Osteocyte (in vitro differentiated cells): Measurements from ENCODE around the gene PLCB1. TPM values are rescaled to one million over a fixed set of nuclear protein-coding genes. Genes with fewer than 3 reads are reported as not detected.
A peak's percentile ranks its signal among the peaks of the same experiment; 100 is the strongest.

Experiments used
- DNase-seq: peaks from one replicate; pipeline ENCODE4 v3.0.0; 2021; ENCODE audit warnings: mixed read lengths; ENCODE audit not compliant: unreplicated experiment; ENCODE audit errors: extremely low spot score
- H3K27ac Mint-ChIP-seq: one replicate; pipeline ENCODE4 v1.8.0; 2021; ENCODE audit warnings: mild to moderate bottlenecking, mixed read lengths; ENCODE audit not compliant: unreplicated experiment
- H3K27me3 Mint-ChIP-seq: one replicate; pipeline ENCODE4 v1.8.0; 2021; ENCODE audit warnings: mixed read lengths; ENCODE audit not compliant: unreplicated experiment
- H3K36me3 Mint-ChIP-seq: one replicate; pipeline ENCODE4 v1.8.0; 2021; ENCODE audit warnings: mixed read lengths; ENCODE audit not compliant: unreplicated experiment
- H3K4me1 Mint-ChIP-seq: one replicate; pipeline ENCODE4 v1.8.0; 2021; ENCODE audit warnings: mixed read lengths; ENCODE audit not compliant: unreplicated experiment
- H3K4me3 Mint-ChIP-seq: one replicate; pipeline ENCODE4 v1.8.0; 2021; ENCODE audit warnings: mild to moderate bottlenecking, moderate library complexity, mixed read lengths; ENCODE audit not compliant: unreplicated experiment
- H3K9me3 Mint-ChIP-seq: one replicate; pipeline ENCODE4 v1.8.0; 2021; ENCODE audit warnings: mixed read lengths; ENCODE audit not compliant: unreplicated experiment
- CTCF ChIP-seq: fragments of 200-600 bp; sonication (generic); IDR thresholded peaks from 2 replicates; pipeline ENCODE4 v1.5.0; 2021; ENCODE audit warnings: antibody characterized with exemption, mild to moderate bottlenecking, moderate library complexity
- total RNA-seq: library from RNA; stranded (reverse); gene quantifications from 2 replicates; pipeline ENCODE4 v1.2.1, GENCODE V29; 2021

The PLCB1 gene
- total RNA-seq, 1 donor from 2014 or later: 33.3 TPM

- H3K9me3 Mint-ChIP-seq: no peaks in the 10 kb centered on the region
- H3K36me3 Mint-ChIP-seq: peaks cover 12% of the 10 kb centered on the region
- H3K27me3 Mint-ChIP-seq: no peaks in the 10 kb centered on the region
- DNase-seq: no peak
- TF ChIP-seq CTCF: no peak
- no peak overlapping the region for H3K4me3 Mint-ChIP-seq
- peaks cover 32% of the 10 kb centered on the region for H3K4me1 Mint-ChIP-seq
- no peak overlapping the region for H3K27ac Mint-ChIP-seq
These were observed 513.3 kb downstream of the PLCB1 start for GRCh38 chr20:8645326-8645725.

DNA sequence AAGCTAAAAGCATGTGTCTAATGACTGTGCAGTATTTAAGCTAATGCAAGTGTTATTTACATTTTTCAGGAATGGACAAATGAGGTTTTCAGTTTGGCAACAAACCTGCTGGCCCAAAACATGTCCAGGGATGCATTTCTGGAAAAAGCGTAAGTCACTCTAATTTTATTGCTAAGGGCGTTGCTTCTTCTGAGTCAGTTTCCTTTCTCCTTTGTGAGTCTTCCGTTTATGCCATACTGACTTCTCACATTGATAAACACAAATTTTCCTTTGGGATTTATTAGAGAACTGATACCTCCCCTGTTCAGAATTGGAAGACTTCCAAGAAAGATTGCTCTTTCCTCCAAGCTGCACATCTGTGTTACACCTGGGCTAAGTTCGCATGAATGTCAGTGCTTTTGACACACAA is 514.0 kb downstream of the PLCB1 start:
- Mint-ChIP-seq H3K27ac (peak overlapping the region; percentile 67), H3K4me1 (peaks cover 27% of the 10 kb centered on the region), H3K4me3 (no peak overlapping the region), H3K9me3 (no peaks in the 10 kb centered on the region), H3K36me3 (peaks cover 12% of the 10 kb centered on the region), H3K27me3 (no peaks in the 10 kb centered on the region)
- no peak for TF ChIP-seq CTCF
- no peak for DNase-seq

GRCh38 chr20:8646716-8647115 is 514.6 kb downstream of the PLCB1 start:
- TF ChIP-seq CTCF: no peak
- no peaks in the 10 kb centered on the region for H3K9me3 Mint-ChIP-seq
- no peak overlapping the region for H3K4me3 Mint-ChIP-seq
- H3K36me3 Mint-ChIP-seq: peaks cover 14% of the 10 kb centered on the region
- peaks cover 27% of the 10 kb centered on the region for H3K4me1 Mint-ChIP-seq
- no peak for DNase-seq
- H3K27me3 Mint-ChIP-seq: no peaks in the 10 kb centered on the region
- H3K27ac Mint-ChIP-seq: peak overlapping the region; percentile 67

DNA sequence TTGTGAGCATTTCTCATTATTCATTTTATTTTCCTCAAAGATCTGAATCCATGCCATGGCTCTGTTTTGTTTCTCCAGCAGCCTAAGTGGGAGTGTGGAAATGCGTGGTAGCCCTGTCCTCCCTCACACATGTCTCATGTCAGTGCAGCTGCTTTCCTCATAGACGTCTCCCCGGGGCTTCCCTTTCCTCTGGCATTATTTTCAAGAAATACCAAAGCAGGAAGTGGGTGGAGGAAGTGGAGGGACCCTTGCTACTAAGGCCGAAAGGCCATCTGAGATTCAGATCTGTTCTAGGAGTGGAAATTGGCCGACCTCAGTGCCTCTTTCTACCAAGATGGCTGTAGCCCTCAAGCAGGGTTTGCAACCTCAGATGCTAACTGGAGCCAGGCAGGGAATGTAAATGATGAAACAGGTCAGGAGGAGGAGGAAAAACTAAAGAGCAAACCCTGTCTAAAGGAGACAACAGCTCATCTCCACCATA is 515.9 kb downstream of the PLCB1 start:
- Mint-ChIP-seq H3K4me1 (peaks cover 27% of the 10 kb centered on the region), H3K9me3 (no peaks in the 10 kb centered on the region), H3K27me3 (no peaks in the 10 kb centered on the region), H3K36me3 (peaks cover 14% of the 10 kb centered on the region), H3K4me3 (no peak overlapping the region), H3K27ac (no peak overlapping the region)
- TF ChIP-seq CTCF: no peak
- DNase-seq: no peak

GRCh38 chr20:8648466-8648865 is 516.4 kb downstream of the PLCB1 start:
- H3K27ac Mint-ChIP-seq: no peak overlapping the region
- H3K4me3 Mint-ChIP-seq: no peak overlapping the region
- no peaks in the 10 kb centered on the region for H3K27me3 Mint-ChIP-seq
- no peaks in the 10 kb centered on the region for H3K9me3 Mint-ChIP-seq
- peaks cover 12% of the 10 kb centered on the region for H3K36me3 Mint-ChIP-seq
- no peak for DNase-seq
- TF ChIP-seq CTCF: no peak
- H3K4me1 Mint-ChIP-seq: peaks cover 25% of the 10 kb centered on the region
